ENCODE results near the gene PLXNA2.

Gene PLXNA2

DNA sequence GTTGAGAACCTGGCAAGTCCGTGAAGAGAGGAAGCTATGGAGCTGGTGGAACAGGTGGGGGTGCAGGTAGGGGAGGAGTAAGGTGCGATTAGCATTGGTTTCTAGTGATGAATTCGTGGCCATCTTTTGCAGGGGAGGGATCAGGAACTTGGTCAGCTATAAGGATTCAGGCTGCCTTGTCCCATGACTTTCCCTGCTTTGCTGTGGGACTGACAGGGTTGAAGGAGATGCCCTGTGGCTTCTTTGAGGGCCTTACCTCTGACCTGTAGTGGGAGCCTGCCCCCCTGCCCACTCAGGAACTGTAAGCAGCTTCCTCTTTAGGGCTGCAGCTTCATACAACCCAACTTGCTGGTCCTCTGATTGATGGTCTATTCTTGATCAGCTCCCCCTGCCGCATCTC lies 248.6 kb downstream of the PLXNA2 start:
- H3K36me3 ChIP-seq (ENCODE audit: control insufficient read depth, insufficient read depth, low read length), result no peaks in the 10 kb centered on the region
- H3K4me3 ChIP-seq (ENCODE audit: low read length), result no peak overlapping the region
- no peak overlapping the region for H3K9ac ChIP-seq (ENCODE audit: low read length)
- H3K27me3 ChIP-seq (ENCODE audit: control insufficient read depth, insufficient read depth, low read length), result peaks cover 4% of the 10 kb centered on the region
- H3K27ac ChIP-seq (ENCODE audit: low read depth, low read length), result no peak overlapping the region
- no peaks in the 10 kb centered on the region for H3K4me1 ChIP-seq (ENCODE audit: control insufficient read depth, insufficient read depth, low read length)

DNA sequence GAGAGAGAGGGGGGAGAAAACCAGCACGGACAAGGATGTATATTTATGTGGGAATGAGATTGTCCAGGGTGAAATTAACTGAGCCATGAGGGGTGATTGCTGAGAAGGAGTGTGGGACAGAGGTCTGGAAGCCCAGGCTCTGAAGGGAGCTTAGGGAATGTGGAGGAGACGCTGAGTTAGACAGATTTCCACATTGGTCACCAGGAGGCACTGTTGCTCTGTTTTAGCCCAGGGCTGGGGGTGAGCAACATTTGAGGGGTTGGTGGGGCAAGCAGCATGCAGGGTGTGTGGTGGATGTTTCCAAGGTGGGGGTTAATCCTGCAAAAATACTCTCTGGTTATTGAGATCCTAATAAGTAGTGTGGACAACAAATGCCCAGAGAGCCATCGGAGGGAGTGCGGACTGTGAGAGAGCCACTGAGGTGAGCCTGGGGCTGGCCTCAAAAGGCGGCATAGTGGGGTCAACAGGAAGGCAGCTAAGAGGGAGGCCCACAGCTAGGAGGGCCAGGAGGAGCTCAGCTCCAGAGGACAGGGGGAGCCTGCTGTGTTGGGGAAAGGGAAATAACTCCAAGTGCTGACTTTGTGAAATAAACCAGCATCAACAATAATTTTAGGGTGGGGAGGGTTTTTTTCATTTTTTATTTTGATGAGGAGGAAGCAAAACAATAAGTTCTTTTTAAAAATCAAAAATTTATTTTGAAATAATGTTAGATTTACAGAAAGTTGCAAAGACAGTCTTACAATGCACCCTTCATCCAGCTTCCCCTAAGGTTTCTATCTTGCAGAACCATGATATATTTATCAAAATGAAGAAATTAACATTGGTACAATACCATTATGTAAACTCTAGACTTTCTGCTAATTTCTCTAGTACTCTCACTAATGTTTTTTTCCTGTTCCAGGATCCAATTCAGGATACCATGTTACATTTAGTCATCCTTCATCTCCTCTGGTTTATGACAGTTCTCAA lies 250.4 kb downstream of the PLXNA2 start:
- no peak overlapping the region for H3K27ac ChIP-seq (ENCODE audit: low read depth, low read length)
- no peaks in the 10 kb centered on the region for H3K4me1 ChIP-seq (ENCODE audit: control insufficient read depth, insufficient read depth, low read length)

DNA sequence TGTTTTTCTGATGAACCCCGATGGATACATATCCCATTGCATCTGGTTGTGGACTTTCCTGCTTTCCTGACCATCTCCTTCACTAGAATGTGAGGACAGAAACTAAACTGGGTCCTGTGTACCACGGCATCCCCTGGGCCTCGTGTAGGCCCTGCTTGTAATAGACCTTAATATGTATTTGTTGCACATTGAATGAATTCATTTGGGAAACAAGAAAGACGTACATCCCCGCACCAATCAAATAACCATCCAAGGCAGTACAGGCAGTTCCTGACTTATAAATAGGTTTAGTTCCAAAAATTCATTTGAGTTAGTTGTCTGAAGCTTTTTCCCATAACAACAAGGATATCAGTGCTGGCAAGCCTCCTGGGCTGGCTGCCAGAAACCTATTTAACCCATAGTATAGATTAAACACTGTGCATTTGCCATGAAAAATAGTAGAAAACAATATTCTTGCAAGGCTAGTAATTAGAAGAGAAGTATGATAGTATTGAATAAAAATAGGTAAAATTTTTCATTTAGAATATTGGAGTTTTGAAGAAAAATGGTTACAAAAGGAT lies 251.4 kb downstream of the PLXNA2 start:
- Histone ChIP-seq H3K27ac (ENCODE audit: low read depth, low read length) (no peak overlapping the region), H3K4me3 (ENCODE audit: low read length) (no peak overlapping the region), H3K9ac (ENCODE audit: low read length) (no peak overlapping the region), H3K4me1 (ENCODE audit: control insufficient read depth, insufficient read depth, low read length) (no peaks in the 10 kb centered on the region), H3K27me3 (ENCODE audit: control insufficient read depth, insufficient read depth, low read length) (peaks cover 4% of the 10 kb centered on the region), H3K36me3 (ENCODE audit: control insufficient read depth, insufficient read depth, low read length) (no peaks in the 10 kb centered on the region)

More for the DNA sequence above, 250.4 kb downstream of the PLXNA2 start:
- no peaks in the 10 kb centered on the region for H3K36me3 ChIP-seq (ENCODE audit: control insufficient read depth, insufficient read depth, low read length)
- H3K9ac ChIP-seq (ENCODE audit: low read length), result no peak overlapping the region
- H3K27me3 ChIP-seq (ENCODE audit: control insufficient read depth, insufficient read depth, low read length), result peaks cover 4% of the 10 kb centered on the region
- H3K4me3 ChIP-seq (ENCODE audit: low read length), result no peak overlapping the region

DNA sequence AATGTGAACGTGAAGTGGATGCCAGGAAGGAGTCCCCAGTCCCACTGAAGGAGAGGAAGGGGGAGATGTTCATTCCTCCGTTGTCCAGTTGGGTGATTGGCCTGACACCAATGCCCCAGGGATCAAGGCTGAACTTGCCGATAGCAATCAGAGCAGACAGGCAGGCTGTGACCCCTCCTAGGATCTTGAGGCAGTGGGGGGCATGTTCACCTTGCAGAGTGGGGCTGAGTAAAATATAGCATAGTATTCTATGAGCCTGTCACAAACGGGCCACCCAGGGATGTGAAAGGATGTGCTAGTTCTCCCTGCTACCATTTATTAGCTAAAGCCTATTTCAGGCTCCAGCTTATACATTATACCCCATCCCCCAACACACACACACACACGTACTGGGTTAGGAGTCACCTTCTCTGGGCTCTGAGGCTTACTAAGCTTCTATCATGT lies 252.6 kb downstream of the PLXNA2 start:
- Histone ChIP-seq H3K27me3 (ENCODE audit: control insufficient read depth, insufficient read depth, low read length) (peaks cover 4% of the 10 kb centered on the region), H3K27ac (ENCODE audit: low read depth, low read length) (no peak overlapping the region), H3K4me1 (ENCODE audit: control insufficient read depth, insufficient read depth, low read length) (no peaks in the 10 kb centered on the region), H3K36me3 (ENCODE audit: control insufficient read depth, insufficient read depth, low read length) (no peaks in the 10 kb centered on the region), H3K9ac (ENCODE audit: low read length) (no peak overlapping the region), H3K4me3 (ENCODE audit: low read length) (no peak overlapping the region)

DNA sequence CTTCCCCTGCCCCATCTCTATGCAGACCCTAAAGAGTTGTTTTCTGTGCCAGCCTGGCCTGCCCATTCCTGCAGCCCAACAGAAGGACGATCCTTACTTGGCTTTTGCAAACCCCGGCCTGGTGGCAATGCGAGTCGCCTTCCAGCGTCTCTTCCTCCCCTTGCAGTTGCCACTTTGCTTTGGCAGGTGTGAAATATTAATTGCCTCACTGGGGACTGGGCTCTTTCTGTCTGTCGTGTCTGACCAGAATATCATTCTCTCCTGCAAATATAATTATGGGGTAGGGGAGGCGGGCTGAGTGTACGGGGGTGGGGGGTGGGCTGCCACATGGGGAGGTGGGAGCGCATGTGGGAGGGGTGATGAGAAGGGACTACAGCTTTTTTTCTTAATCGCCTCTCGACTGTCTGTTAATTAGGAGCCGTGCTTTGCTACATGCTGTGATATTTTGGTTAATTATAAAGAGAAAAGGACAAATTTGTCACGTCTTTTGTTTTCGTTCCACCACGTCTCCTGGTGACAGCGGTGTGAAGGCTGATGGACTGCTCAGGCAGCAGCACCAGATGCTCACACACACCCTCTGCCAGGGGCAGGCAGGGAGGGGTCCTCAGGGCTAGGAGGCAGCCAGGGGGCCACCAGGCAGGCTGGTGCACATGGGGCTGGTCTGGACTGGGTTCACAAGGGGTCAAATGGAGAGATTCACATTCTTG lies 253.2 kb downstream of the PLXNA2 start:
- no peaks in the 10 kb centered on the region for H3K36me3 ChIP-seq (ENCODE audit: control insufficient read depth, insufficient read depth, low read length)
- H3K4me3 ChIP-seq (ENCODE audit: low read length), result no peak overlapping the region
- H3K9ac ChIP-seq (ENCODE audit: low read length), result no peak overlapping the region
- H3K27ac ChIP-seq (ENCODE audit: low read depth, low read length), result no peak overlapping the region
- H3K27me3 ChIP-seq (ENCODE audit: control insufficient read depth, insufficient read depth, low read length), result peaks cover 4% of the 10 kb centered on the region
- no peaks in the 10 kb centered on the region for H3K4me1 ChIP-seq (ENCODE audit: control insufficient read depth, insufficient read depth, low read length)

DNA sequence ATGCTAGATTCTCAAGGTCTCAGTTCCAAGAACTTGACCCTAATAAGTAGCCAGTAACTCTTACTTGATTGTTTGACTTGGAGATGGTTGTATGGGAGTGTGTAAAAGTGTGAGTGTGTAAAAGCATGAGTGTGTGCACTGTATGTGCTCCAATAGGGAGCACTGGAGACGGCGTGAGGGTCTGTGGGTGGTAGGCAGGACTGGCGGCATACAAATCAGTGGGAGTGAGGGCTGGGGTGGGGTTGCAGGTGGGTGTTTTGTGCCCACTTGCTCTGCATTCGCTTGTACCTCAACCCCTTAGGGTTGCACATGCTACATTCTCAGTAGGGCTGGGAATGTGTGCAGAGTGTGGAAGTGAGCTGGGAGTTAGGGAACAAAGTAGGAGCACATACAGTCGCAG lies 253.7 kb downstream of the PLXNA2 start:
- Histone ChIP-seq H3K27me3 (ENCODE audit: control insufficient read depth, insufficient read depth, low read length) (peaks cover under 1% of the 10 kb centered on the region), H3K36me3 (ENCODE audit: control insufficient read depth, insufficient read depth, low read length) (no peaks in the 10 kb centered on the region), H3K4me3 (ENCODE audit: low read length) (no peak overlapping the region), H3K27ac (ENCODE audit: low read depth, low read length) (no peak overlapping the region), H3K4me1 (ENCODE audit: control insufficient read depth, insufficient read depth, low read length) (no peaks in the 10 kb centered on the region), H3K9ac (ENCODE audit: low read length) (no peak overlapping the region)

DNA sequence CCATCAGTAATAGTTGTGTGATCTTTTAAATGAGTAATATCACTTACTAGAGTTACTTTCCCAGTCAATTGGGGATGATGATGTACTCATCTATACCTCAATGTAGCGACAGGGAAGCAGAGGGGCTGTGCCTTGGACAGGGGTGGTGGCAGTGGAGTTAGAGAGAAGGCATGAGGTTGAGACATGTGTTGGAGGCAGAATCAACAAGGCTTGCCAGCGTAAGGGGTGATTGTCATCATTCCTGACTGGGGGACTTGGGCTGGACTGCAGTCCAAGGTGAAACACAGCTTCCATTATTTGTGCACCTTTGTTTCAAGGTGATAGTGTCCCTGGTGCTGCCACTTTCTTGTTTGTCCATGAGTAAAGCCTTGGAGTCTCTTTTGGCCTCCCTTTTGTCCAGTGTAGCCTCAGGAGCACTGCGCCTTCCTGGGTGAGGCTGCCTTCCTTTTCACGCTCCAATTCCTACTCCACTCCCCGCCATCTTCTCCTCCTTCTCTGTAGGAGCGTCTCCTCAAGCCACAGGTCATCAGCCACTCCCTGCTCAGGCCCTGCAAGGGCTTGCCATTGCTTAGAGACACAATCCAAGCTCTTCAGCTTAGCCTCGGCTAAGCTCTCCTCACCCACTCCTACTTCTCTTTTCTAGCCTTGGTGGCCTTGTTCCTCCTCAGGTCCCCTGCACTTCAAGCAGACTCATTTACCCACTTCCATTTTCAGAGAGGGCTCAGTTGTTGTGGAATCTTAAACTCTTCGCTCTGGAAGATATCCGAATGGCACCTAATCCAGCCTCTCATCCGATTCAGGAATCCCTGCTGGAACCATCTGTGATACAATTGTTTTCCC lies 255.6 kb downstream of the PLXNA2 start:
- Histone ChIP-seq H3K27me3 (ENCODE audit: control insufficient read depth, insufficient read depth, low read length) (no peaks in the 10 kb centered on the region), H3K36me3 (ENCODE audit: control insufficient read depth, insufficient read depth, low read length) (no peaks in the 10 kb centered on the region), H3K4me1 (ENCODE audit: control insufficient read depth, insufficient read depth, low read length) (no peaks in the 10 kb centered on the region), H3K27ac (ENCODE audit: low read depth, low read length) (no peak overlapping the region), H3K4me3 (ENCODE audit: low read length) (no peak overlapping the region), H3K9ac (ENCODE audit: low read length) (no peak overlapping the region)

DNA sequence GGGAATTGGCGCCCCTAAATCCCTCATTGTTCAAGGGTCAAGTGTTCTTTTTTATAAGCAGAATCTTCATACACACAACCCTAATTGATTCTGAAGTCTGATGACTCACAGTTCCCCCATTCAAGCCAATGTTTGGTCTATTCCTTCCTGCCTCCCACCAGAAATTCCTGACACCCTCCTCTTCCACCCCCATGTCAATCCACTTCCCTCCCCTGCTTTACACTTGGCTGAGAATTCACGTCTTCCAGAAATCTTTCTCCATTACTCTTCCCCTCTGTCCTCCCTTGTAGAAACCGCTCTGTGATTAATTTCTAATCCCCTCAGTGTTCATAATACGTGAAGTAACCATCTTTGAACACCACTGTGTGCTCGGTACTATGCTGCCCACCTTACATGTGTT lies 257.0 kb downstream of the PLXNA2 start:
- Histone ChIP-seq H3K27ac (ENCODE audit: low read depth, low read length) (no peak overlapping the region), H3K27me3 (ENCODE audit: control insufficient read depth, insufficient read depth, low read length) (no peaks in the 10 kb centered on the region), H3K4me1 (ENCODE audit: control insufficient read depth, insufficient read depth, low read length) (no peaks in the 10 kb centered on the region), H3K9ac (ENCODE audit: low read length) (no peak overlapping the region), H3K36me3 (ENCODE audit: control insufficient read depth, insufficient read depth, low read length) (no peaks in the 10 kb centered on the region), H3K4me3 (ENCODE audit: low read length) (no peak overlapping the region)

DNA sequence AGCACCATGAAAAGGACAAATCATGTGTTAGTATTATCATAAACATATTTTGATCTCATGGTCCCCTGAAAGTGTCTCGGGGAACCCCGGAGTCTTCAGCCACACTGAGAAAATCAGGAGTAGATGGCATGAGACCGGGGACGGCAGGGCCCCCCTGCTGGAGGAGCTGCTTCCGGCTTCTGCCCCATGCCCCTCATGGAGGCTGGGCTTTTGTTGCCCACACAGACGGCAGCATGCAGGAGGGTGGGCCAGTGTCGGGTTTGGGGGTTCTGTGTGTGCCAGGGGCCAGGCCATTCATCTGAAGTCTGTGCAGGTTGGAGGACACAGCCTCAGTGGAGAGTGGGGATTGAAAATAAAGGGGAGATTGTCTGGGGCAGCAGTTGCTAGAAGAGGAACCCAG lies 258.2 kb downstream of the PLXNA2 start:
- no peak overlapping the region for H3K27ac ChIP-seq (ENCODE audit: low read depth, low read length)
- H3K27me3 ChIP-seq (ENCODE audit: control insufficient read depth, insufficient read depth, low read length), result no peaks in the 10 kb centered on the region
- no peaks in the 10 kb centered on the region for H3K36me3 ChIP-seq (ENCODE audit: control insufficient read depth, insufficient read depth, low read length)
- no peaks in the 10 kb centered on the region for H3K4me1 ChIP-seq (ENCODE audit: control insufficient read depth, insufficient read depth, low read length)
- H3K4me3 ChIP-seq (ENCODE audit: low read length), result no peak overlapping the region
- no peak overlapping the region for H3K9ac ChIP-seq (ENCODE audit: low read length)

DNA sequence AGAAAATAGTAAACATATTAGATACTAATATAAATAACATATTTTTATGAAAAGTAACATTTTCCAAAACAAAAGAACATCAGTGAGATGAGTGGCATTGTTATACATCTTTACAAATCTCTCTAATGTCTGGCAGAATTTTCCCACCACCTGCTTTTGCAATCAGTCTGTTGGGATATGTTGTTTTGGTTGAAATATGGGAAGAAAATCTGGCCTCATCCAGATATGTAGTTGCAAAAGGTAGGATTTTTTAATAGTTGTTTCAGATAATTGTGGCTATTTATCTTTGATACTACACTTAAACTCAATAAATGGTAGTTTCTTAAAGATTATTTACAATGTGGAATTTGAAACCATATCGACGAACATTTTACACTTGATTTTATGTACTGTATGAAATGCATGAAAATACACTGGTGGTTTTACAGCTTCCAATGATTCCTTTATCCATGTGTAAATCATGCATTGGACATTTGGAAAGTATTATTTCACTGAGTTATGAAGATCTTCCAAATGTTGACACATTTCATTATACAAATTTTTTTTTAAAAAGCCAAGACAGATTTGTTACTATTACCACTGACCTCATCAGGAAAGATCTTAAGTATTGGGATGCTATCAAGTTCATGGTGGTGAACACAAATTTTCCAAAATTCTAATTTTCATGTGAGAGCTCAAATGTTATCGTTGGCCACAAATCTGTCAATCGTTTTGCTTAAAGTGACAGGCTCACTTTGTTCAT lies 259.2 kb downstream of the PLXNA2 start:
- no peaks in the 10 kb centered on the region for H3K36me3 ChIP-seq (ENCODE audit: control insufficient read depth, insufficient read depth, low read length)
- H3K4me1 ChIP-seq (ENCODE audit: control insufficient read depth, insufficient read depth, low read length), result no peaks in the 10 kb centered on the region
- H3K4me3 ChIP-seq (ENCODE audit: low read length), result no peak overlapping the region
- no peaks in the 10 kb centered on the region for H3K27me3 ChIP-seq (ENCODE audit: control insufficient read depth, insufficient read depth, low read length)
- no peak overlapping the region for H3K27ac ChIP-seq (ENCODE audit: low read depth, low read length)
- no peak overlapping the region for H3K9ac ChIP-seq (ENCODE audit: low read length)

DNA sequence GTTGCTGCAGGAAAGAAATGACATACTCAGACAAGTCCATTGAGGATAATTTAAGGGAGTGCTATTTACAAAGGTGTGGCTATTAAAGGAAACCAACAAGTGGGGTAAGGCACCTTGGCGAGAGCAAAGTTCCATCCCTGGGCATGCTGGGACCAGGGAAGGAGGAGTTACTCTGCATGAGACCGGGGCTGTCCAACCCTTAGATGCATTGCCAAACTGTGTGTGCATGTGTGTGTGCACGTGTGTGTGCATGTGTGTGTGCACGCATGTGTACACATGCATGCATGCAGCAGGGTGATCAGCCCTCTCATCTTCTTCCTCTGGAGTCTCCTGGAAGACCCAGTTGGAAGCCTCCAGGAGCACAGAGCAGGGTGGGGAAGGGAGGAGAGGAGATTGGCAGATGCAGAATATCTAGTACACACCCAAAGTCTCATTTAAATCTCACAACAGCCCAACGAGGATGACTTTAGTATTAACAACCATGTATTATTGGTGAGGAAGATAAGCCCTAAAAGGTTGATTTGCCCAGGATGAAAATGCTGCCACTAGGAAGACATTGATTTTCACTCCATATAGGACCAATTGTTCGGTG lies 261.0 kb downstream of the PLXNA2 start:
- H3K36me3 ChIP-seq (ENCODE audit: control insufficient read depth, insufficient read depth, low read length), result no peaks in the 10 kb centered on the region
- H3K4me1 ChIP-seq (ENCODE audit: control insufficient read depth, insufficient read depth, low read length), result no peaks in the 10 kb centered on the region
- no peak overlapping the region for H3K27ac ChIP-seq (ENCODE audit: low read depth, low read length)
- no peak overlapping the region for H3K9ac ChIP-seq (ENCODE audit: low read length)
- no peaks in the 10 kb centered on the region for H3K27me3 ChIP-seq (ENCODE audit: control insufficient read depth, insufficient read depth, low read length)
- no peak overlapping the region for H3K4me3 ChIP-seq (ENCODE audit: low read length)

All from rectal smooth muscle tissue (tissue), 1 donor.